AG10803 (cell line): ENCODE data around the gene ALOX15B.

ENCODE experiments used
- DNase-seq: peaks from one replicate; pipeline ENCODE4 v3.0.0; 2010; ENCODE audit warnings: low read depth
- H3K4me3 ChIP-seq: 2 replicates; pipeline ENCODE4 v1.5.1; 2011; ENCODE audit warnings: mild to moderate bottlenecking, low read length, control low read depth
- CTCF ChIP-seq: conservative IDR thresholded peaks from 2 replicates; pipeline ENCODE4 v1.5.1; 2011; ENCODE audit warnings: mild to moderate bottlenecking, low read length, control low read depth, inconsistent platforms

ALOX15B gene

GRCh38 chr17:8014558-8014850 is 24.4 kb upstream of the ALOX15B start:
- no peak for TF ChIP-seq CTCF
- no peak for DNase-seq
- H3K4me3 ChIP-seq = no peak overlapping the region

- no peak for TF ChIP-seq CTCF
- DNase-seq = no peak
- no peak overlapping the region for H3K4me3 ChIP-seq
Measured at GRCh38 chr17:8015236-8015956, 23.5 kb upstream of the ALOX15B start.

- no peak for DNase-seq
- no peak for TF ChIP-seq CTCF
- no peak overlapping the region for H3K4me3 ChIP-seq
Measured at GRCh38 chr17:8015957-8016631, 22.8 kb upstream of the ALOX15B start.

GRCh38 chr17:8016632-8017424 is 22.0 kb upstream of the ALOX15B start:
- no peak overlapping the region for H3K4me3 ChIP-seq
- DNase-seq = no peak
- peak; percentile 44 for TF ChIP-seq CTCF

GRCh38 chr17:8018436-8018835 is 20.4 kb upstream of the ALOX15B start:
- TF ChIP-seq CTCF = no peak
- no peak for DNase-seq
- no peak overlapping the region for H3K4me3 ChIP-seq

- no peak overlapping the region for H3K4me3 ChIP-seq
- DNase-seq = no peak
- no peak for TF ChIP-seq CTCF
Measured at GRCh38 chr17:8019166-8019565, 19.7 kb upstream of the ALOX15B start.
